Renal cortical epithelial cell (primary cell): ENCODE measurements around the gene SFMBT1. TPM values are rescaled to one million over a fixed set of nuclear protein-coding genes. Genes with fewer than 3 reads are reported as not detected.
"Not testable (repeated sequence)": the region's sequence is repeated elsewhere in the genome, so short reads cannot be mapped to it uniquely, and the experiment has no call there.

Experiments used
- DNase-seq: peaks from one replicate; pipeline ENCODE4 v3.0.0-alpha.2; 2011; ENCODE audit warnings: low read depth
- total RNA-seq: library from RNA; depleted of rRNA; stranded (reverse); fragments of >200 nt; gene quantifications from 2 replicates; pipeline ENCODE4 v1.2.3, GENCODE V29; 2014

SFMBT1 gene
- total RNA-seq, 1 donor from 2014 or later = 6.0 TPM

GRCh38 chr3:53038679-53039375, 7.0 kb downstream of the SFMBT1 start:
- DNase-seq = no peak

GRCh38 chr3:53035825-53036619, 9.9 kb downstream of the SFMBT1 start:
- DNase-seq = no peak

GRCh38 chr3:53035018-53035417, 10.9 kb downstream of the SFMBT1 start:
- not testable (repeated sequence) for DNase-seq

- DNase-seq = not testable (repeated sequence)
Observed at GRCh38 chr3:53034411-53034810, 11.5 kb downstream of the SFMBT1 start.

GRCh38 chr3:53032609-53033008, 13.3 kb downstream of the SFMBT1 start:
- no peak for DNase-seq

GRCh38 chr3:53030619-53031449, 15.0 kb downstream of the SFMBT1 start:
- DNase-seq = no peak

- DNase-seq = no peak
Observed at GRCh38 chr3:53028641-53029040, 17.2 kb downstream of the SFMBT1 start.

- DNase-seq = peak; percentile 42
Observed at GRCh38 chr3:53027254-53027844, 18.5 kb downstream of the SFMBT1 start.

- no peak for DNase-seq
Observed at GRCh38 chr3:53026382-53027162, 19.3 kb downstream of the SFMBT1 start.

GRCh38 chr3:53024315-53024714, 21.6 kb downstream of the SFMBT1 start:
- no peak for DNase-seq

GRCh38 chr3:53023072-53023823, 22.6 kb downstream of the SFMBT1 start:
- DNase-seq = no peak

- no peak for DNase-seq
Observed at GRCh38 chr3:53022647-53023046, 23.2 kb downstream of the SFMBT1 start.

GRCh38 chr3:53016236-53016635, 29.6 kb downstream of the SFMBT1 start:
- DNase-seq = no peak

- no peak for DNase-seq
Observed at GRCh38 chr3:53011324-53011723, 34.5 kb downstream of the SFMBT1 start.

GRCh38 chr3:53009826-53010539, 35.9 kb downstream of the SFMBT1 start:
- DNase-seq = no peak

GRCh38 chr3:53008932-53009331, 36.9 kb downstream of the SFMBT1 start:
- DNase-seq = no peak

GRCh38 chr3:53005854-53006513, 39.9 kb downstream of the SFMBT1 start:
- DNase-seq = peak; percentile 48

GRCh38 chr3:53005338-53005737, 40.5 kb downstream of the SFMBT1 start:
- no peak for DNase-seq

- DNase-seq = no peak
Observed at GRCh38 chr3:53003320-53003719, 42.6 kb downstream of the SFMBT1 start.
